Measurements from ENCODE around the gene CCDC88C. TPM values are rescaled to one million over a fixed set of nuclear protein-coding genes. Genes with fewer than 3 reads are reported as not detected.
A peak's percentile ranks its signal among the peaks of the same experiment; 100 is the strongest.

The CCDC88C gene
- total and polyA plus RNA-seq, 2 experiments from 2014 or later, result 23.6 to 60.7 TPM

DNA sequence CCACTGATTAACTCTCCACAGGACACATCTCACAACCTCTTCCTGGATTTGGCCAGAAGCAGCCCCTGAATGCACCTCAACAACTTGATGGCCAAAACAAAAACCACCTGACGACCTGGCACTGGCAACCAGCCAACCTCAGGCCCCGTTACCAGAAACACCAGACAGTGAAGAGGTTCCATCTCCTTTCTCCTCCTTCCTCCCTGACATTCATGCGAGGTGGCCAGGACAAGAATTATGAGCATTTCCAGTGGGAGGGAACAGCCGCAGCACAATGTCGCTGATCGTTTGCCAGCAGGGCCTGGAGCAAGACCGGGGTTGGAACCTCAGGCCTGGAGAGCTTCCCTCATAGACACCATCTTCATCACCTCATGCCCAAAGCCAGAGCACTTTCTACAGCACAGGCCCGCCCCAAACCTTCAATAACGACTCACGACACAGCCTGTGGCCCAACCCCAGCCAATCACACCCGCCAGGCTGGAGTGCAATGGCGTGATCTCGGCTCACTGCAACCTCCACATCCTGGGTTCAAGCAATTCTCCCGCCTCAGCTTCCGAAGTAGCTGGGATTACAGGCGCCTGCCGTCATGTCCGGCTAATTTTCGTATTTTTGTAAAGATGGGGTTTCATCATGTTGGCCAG is 48.7 kb downstream of the CCDC88C start:
- ATAC-seq, result no peak
- TF ChIP-seq ZNF331 (CRISPR knock-in tag; IDR thresholded peaks at IDR 0.05; ENCODE audit: low read depth), result no peak
- TF ChIP-seq EZH2phosphoT487 (IDR thresholded peaks at IDR 0.05; ENCODE audit: unreplicated experiment), result no peak
- no peak for TF ChIP-seq EZH2 (IDR thresholded peaks at IDR 0.05; ENCODE audit: low read depth, unreplicated experiment)
- TF ChIP-seq, protein P1, sequence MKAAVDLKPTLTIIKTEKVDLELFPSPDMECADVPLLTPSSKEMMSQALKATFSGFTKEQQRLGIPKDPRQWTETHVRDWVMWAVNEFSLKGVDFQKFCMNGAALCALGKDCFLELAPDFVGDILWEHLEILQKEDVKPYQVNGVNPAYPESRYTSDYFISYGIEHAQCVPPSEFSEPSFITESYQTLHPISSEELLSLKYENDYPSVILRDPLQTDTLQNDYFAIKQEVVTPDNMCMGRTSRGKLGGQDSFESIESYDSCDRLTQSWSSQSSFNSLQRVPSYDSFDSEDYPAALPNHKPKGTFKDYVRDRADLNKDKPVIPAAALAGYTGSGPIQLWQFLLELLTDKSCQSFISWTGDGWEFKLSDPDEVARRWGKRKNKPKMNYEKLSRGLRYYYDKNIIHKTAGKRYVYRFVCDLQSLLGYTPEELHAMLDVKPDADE (IDR thresholded peaks at IDR 0.05), result no peak
- no peak for TF ChIP-seq POLR2AphosphoS5 (IDR thresholded peaks at IDR 0.05; ENCODE audit: low read depth)
- TF ChIP-seq CREB1 (CRISPR knock-in tag; IDR thresholded peaks at IDR 0.05; ENCODE audit: low read depth), result no peak
- TF ChIP-seq NANOG (IDR thresholded peaks at IDR 0.05; ENCODE audit: borderline replicate concordance), result no peak
- H3F3A ChIP-seq (replicated peaks; ENCODE audit: low read depth), result 0 out of 2 replicates have a peak, but pooled peaks cover 3% of the 10 kb centered on the region
- H3K9me2 ChIP-seq (ENCODE audit: insufficient read depth), result no peaks in the 10 kb centered on the region
- peaks cover 22% of the 10 kb centered on the region for H4K20me1 ChIP-seq (replicated peaks; ENCODE audit: insufficient read depth)
- no peak overlapping the region for H3K27ac ChIP-seq (ENCODE audit: low read depth)
- no peak overlapping the region for H3K4me3 ChIP-seq
- H3K36me3 ChIP-seq (ENCODE audit: insufficient read depth), result no peaks in the 10 kb centered on the region
- H2AFZ ChIP-seq, result no peak overlapping the region
- Mint-ChIP-seq H3K27me3 (ENCODE audit: insufficient read depth, low read depth, poor library complexity) (peaks cover 11% of the 10 kb centered on the region), H3K36me3 (ENCODE audit: low read depth) (no peaks in the 10 kb centered on the region), H3K27ac (peak overlapping the region; percentile 90), H3K9me3 (no peaks in the 10 kb centered on the region), H3K4me3 (no peak overlapping the region; the same call in 2 of the 3 replicates), H3K4me1 (peaks cover 53% of the 10 kb centered on the region)
- DNase-seq (ENCODE audit: low spot score), result no peak
- no peaks in the 10 kb centered on the region for H3K27me3 ChIP-seq (ENCODE audit: insufficient read depth)
- peaks cover 15% of the 10 kb centered on the region; the same call in 1 of the 2 replicates for H3K4me1 ChIP-seq (ENCODE audit: insufficient read depth)
- peaks cover 85% of the 10 kb centered on the region for H3K79me2 ChIP-seq (replicated peaks; ENCODE audit: insufficient read depth)
- H3K4me2 ChIP-seq, result no peak overlapping the region

DNA sequence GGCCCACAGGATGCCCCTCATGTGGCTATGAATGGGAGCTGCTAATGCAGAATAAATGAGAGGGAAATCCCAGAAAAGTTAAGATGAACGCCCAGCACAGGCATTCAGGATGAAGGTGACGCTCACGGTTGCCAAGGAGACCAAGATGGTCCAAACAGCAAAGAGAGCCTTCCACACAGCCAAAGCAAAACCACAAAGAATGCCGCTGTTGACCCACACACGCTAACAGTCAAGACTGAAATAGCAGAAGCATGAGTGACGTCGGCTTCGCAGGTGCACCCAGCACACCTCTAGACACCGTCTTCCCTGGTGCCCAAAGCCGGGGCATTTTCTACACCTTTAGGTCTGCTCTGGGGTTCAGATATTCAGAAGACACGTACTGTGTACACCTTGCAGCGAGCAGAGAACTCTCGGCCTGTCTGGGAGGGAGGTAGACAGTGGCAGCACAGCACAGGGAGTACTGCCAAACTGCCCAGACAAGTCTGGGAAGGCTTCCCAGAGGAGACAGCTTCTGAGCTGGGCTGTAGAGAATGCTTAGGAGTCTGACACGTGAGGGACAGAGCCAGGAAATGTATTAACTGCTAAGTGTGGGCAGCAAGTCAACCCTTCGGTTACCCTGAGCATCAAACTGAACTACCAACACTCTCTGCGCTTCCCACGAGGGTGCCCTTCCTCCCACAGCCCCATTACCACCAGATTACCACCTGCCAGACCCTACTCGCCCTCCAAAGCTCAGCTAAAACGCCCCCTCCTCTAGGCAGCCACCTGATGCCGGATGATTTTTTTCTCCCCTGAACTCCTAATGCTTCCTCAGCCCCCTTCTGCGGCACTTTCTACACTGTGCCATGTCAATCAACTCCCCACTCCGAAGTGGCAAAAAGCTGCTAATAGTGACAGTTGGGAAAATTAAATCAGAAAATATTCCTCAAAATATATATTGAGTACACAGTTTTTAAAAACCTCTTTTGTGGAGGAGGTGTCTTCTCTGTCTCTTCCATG is 50.1 kb downstream of the CCDC88C start:
- ATAC-seq, result peak; percentile 6; the same call in 1 of the 3 replicates
- peaks cover 21% of the 10 kb centered on the region; the same call in 1 of the 2 replicates for H3K4me1 ChIP-seq (ENCODE audit: insufficient read depth)
- TF ChIP-seq, protein P2, sequence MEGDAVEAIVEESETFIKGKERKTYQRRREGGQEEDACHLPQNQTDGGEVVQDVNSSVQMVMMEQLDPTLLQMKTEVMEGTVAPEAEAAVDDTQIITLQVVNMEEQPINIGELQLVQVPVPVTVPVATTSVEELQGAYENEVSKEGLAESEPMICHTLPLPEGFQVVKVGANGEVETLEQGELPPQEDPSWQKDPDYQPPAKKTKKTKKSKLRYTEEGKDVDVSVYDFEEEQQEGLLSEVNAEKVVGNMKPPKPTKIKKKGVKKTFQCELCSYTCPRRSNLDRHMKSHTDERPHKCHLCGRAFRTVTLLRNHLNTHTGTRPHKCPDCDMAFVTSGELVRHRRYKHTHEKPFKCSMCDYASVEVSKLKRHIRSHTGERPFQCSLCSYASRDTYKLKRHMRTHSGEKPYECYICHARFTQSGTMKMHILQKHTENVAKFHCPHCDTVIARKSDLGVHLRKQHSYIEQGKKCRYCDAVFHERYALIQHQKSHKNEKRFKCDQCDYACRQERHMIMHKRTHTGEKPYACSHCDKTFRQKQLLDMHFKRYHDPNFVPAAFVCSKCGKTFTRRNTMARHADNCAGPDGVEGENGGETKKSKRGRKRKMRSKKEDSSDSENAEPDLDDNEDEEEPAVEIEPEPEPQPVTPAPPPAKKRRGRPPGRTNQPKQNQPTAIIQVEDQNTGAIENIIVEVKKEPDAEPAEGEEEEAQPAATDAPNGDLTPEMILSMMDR (conservative IDR thresholded peaks at IDR 0.05; ENCODE audit: low read depth in 2 of 2), result no peak
- TF ChIP-seq EZH2 (IDR thresholded peaks at IDR 0.05; ENCODE audit: low read depth, unreplicated experiment) (no peak), EZH2phosphoT487 (IDR thresholded peaks at IDR 0.05; ENCODE audit: unreplicated experiment) (no peak), STAT1 (IDR thresholded peaks at IDR 0.05; ENCODE audit: unreplicated experiment) (no peak), JUNB (IDR thresholded peaks at IDR 0.05; ENCODE audit: unreplicated experiment) (no peak)
- TF ChIP-seq, protein P3, sequence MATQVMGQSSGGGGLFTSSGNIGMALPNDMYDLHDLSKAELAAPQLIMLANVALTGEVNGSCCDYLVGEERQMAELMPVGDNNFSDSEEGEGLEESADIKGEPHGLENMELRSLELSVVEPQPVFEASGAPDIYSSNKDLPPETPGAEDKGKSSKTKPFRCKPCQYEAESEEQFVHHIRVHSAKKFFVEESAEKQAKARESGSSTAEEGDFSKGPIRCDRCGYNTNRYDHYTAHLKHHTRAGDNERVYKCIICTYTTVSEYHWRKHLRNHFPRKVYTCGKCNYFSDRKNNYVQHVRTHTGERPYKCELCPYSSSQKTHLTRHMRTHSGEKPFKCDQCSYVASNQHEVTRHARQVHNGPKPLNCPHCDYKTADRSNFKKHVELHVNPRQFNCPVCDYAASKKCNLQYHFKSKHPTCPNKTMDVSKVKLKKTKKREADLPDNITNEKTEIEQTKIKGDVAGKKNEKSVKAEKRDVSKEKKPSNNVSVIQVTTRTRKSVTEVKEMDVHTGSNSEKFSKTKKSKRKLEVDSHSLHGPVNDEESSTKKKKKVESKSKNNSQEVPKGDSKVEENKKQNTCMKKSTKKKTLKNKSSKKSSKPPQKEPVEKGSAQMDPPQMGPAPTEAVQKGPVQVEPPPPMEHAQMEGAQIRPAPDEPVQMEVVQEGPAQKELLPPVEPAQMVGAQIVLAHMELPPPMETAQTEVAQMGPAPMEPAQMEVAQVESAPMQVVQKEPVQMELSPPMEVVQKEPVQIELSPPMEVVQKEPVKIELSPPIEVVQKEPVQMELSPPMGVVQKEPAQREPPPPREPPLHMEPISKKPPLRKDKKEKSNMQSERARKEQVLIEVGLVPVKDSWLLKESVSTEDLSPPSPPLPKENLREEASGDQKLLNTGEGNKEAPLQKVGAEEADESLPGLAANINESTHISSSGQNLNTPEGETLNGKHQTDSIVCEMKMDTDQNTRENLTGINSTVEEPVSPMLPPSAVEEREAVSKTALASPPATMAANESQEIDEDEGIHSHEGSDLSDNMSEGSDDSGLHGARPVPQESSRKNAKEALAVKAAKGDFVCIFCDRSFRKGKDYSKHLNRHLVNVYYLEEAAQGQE (IDR thresholded peaks at IDR 0.05; ENCODE audit: unreplicated experiment), result no peak
- no peaks in the 10 kb centered on the region for H3K36me3 ChIP-seq (ENCODE audit: insufficient read depth)
- H3K27ac ChIP-seq (ENCODE audit: low read depth), result no peak overlapping the region; the same call in 1 of the 2 replicates
- Mint-ChIP-seq H3K36me3 (ENCODE audit: low read depth) (no peaks in the 10 kb centered on the region), H3K4me3 (no peak overlapping the region), H3K4me1 (peaks cover 44% of the 10 kb centered on the region), H3K27ac (no peak overlapping the region), H3K27me3 (ENCODE audit: insufficient read depth, low read depth, poor library complexity) (peaks cover 10% of the 10 kb centered on the region), H3K9me3 (no peaks in the 10 kb centered on the region)
- no peak for DNase-seq (ENCODE audit: low spot score)
- H3K4me3 ChIP-seq, result no peak overlapping the region
- H3K79me2 ChIP-seq (replicated peaks; ENCODE audit: insufficient read depth), result peaks cover 85% of the 10 kb centered on the region
- H3F3A ChIP-seq (replicated peaks; ENCODE audit: low read depth), result no peaks in the 10 kb centered on the region
- H4K20me1 ChIP-seq (replicated peaks; ENCODE audit: insufficient read depth), result peaks cover 21% of the 10 kb centered on the region
- no peaks in the 10 kb centered on the region for H3K27me3 ChIP-seq (ENCODE audit: insufficient read depth)
- no peak overlapping the region for H2AFZ ChIP-seq
- H3K4me2 ChIP-seq, result 0 out of 2 replicates have a peak overlapping the region, but pooled peaks have one; percentile 14
- H3K9me2 ChIP-seq (ENCODE audit: insufficient read depth), result no peaks in the 10 kb centered on the region
